OCI-LY7 (cell line): ENCODE results near the gene ITPRID1. TPM values are rescaled to one million over a fixed set of nuclear protein-coding genes. Genes with fewer than 3 reads are reported as not detected.

ENCODE experiments used
- BruUV-seq: library from RNA; stranded (reverse); fragments of 400-500 nt; replicated peaks from 2 replicates; lab custom pipeline; 2021; lab: Mats Ljungman, UMichigan
- CTCF ChIA-PET: fragments of 300-600 bp; sonication (Branson Sonifier 250); formaldehyde crosslinking; loops from one replicate; lab custom pipeline; 2022; ENCODE audit warnings: antibody characterized with exemption; ENCODE audit not compliant: unreplicated experiment; lab: Charles Lee
- POLR2A ChIA-PET: fragments of 300-600 bp; sonication (Branson Sonifier 250); formaldehyde crosslinking; loops from one replicate; lab custom pipeline; 2022; ENCODE audit warnings: antibody characterized with exemption; lab: Charles Lee
- DNase-seq: peaks from one replicate; pipeline ENCODE4 v3.0.0-alpha.2; 2015; ENCODE audit warnings: low spot score
- H2AFZ ChIP-seq: fragments of 200-600 bp; sonication (generic), shearing (Covaris generic); 2 replicates; pipeline ENCODE4 v1.6.1; 2014; ENCODE audit warnings: mild to moderate bottlenecking, antibody characterized with exemption, low read length, moderate library complexity
- H3K27ac ChIP-seq: fragments of 200-600 bp; sonication (generic); 2 replicates; pipeline ENCODE4 v1.5.1; 2014; ENCODE audit warnings: mixed run types, low read depth, mild to moderate bottlenecking, moderate library complexity, low read length, inconsistent platforms; ENCODE audit not compliant: poor library complexity, severe bottlenecking
- H3K36me3 ChIP-seq: fragments of 200-600 bp; sonication (generic); 2 replicates; pipeline ENCODE4 v1.6.1; 2014; ENCODE audit warnings: mild to moderate bottlenecking, antibody characterized with exemption, low read length, moderate library complexity, mixed read lengths; ENCODE audit not compliant: insufficient read depth
- H3K4me1 ChIP-seq: fragments of 200-600 bp; sonication (generic); 2 replicates; pipeline ENCODE4 v1.5.1; 2014; ENCODE audit warnings: mild to moderate bottlenecking, low read length; ENCODE audit not compliant: insufficient read depth, poor library complexity, severe bottlenecking
- H3K4me2 ChIP-seq: fragments of 200-600 bp; sonication (generic); 2 replicates; pipeline ENCODE4 v1.6.1; 2014; ENCODE audit warnings: mild to moderate bottlenecking, low read length
- H3K4me3 ChIP-seq: fragments of 200-600 bp; sonication (generic); 2 replicates; pipeline ENCODE4 v1.5.1; 2014; ENCODE audit warnings: mild to moderate bottlenecking, low read depth, low read length; ENCODE audit not compliant: poor library complexity, severe bottlenecking
- H3K79me2 ChIP-seq: fragments of 200-600 bp; sonication (generic); 2 replicates; pipeline ENCODE4 v1.6.1; 2016; ENCODE audit warnings: low read depth, mild to moderate bottlenecking, low read length, moderate library complexity, mixed read lengths; ENCODE audit not compliant: insufficient read depth
- H3K9me2 ChIP-seq: fragments of 200-600 bp; sonication (generic); 2 replicates; pipeline ENCODE4 v1.6.1; 2016; ENCODE audit warnings: mild to moderate bottlenecking, low read length, mixed read lengths; ENCODE audit not compliant: insufficient read depth
- H3K9me3 ChIP-seq: fragments of 200-600 bp; sonication (generic); 2 replicates; pipeline ENCODE4 v1.6.1; 2014; ENCODE audit warnings: mild to moderate bottlenecking, mixed run types, low read length, mixed read lengths
- H4K20me1 ChIP-seq: fragments of 200-600 bp; sonication (generic); 2 replicates; pipeline ENCODE4 v1.6.1; 2014; ENCODE audit warnings: mild to moderate bottlenecking, antibody characterized with exemption, low read length, moderate library complexity, mixed read lengths; ENCODE audit not compliant: insufficient read depth
- EZH2phosphoT487 ChIP-seq: fragments of 200-600 bp; sonication (generic); IDR thresholded peaks from 2 replicates; pipeline ENCODE4 v1.6.1; 2018; ENCODE audit warnings: low read depth, borderline replicate concordance, mild to moderate bottlenecking, mixed run types, antibody characterized with exemption, low read length, moderate library complexity, mixed read lengths
- intact Hi-C: fragments of 100-400 bp; cut with micrococcal nuclease; formaldehyde crosslinking; loops from one replicate; pipeline ENCODE4 v1.10.0; 2022; ENCODE audit not compliant: unreplicated experiment
- total RNA-seq, 2 experiments: library from RNA; depleted of rRNA in 1 of 2; stranded (reverse); fragments of >200 nt in 1 of 2; shearing (Covaris generic) in 1 of 2; gene quantifications; 2 replicates each; pipeline ENCODE4 v1.2.3, GENCODE V29; 2014 to 2022
- TF ChIP-seq, protein P1 (sequence below): fragments of 200-600 bp; sonication (generic); conservative IDR thresholded peaks from 2 replicates; pipeline ENCODE4 v1.5.1; 2014; ENCODE audit warnings: mild to moderate bottlenecking, antibody characterized with exemption, low read length, moderate library complexity, mixed read lengths

Gene ITPRID1
- total RNA-seq, 2 experiments from 2014 or later, result not detected

DNA sequence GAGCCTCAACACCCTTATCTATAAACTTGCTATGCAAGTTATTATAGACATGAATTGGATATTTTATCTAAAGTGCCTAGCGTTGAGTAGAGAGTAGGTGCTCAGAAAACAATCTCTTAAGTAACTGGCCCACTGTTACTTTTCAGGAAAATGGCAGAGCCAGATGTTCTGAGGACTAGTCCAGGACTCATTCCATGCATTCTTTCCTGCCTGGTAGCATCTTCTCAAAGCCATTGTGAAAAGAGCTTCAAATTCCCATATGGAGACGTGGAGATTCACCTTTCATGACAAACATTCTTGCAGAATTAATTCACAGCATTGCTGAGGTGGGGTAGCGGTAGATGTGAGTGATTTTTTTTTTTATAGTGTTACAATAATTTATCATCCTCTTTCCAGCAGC lies 35.9 kb upstream of the ITPRID1 start:
- Histone ChIP-seq H3K36me3 (no peaks in the 10 kb centered on the region), H3K4me3 (no peak overlapping the region), H3K9me3 (no peaks in the 10 kb centered on the region), H4K20me1 (no peaks in the 10 kb centered on the region), H3K79me2 (no peaks in the 10 kb centered on the region), H3K9me2 (no peaks in the 10 kb centered on the region), H3K4me1 (no peaks in the 10 kb centered on the region), H3K27ac (no peak overlapping the region), H2AFZ (no peak overlapping the region), H3K4me2 (no peak overlapping the region)
- no peak for DNase-seq
- ChIA-PET CTCF (no interaction called here), POLR2A (interaction anchor here (0.6 kb wide), 1 partner anchor 61 kb away, joined by 3 read pairs; no protein-coding TSS in a partner anchor)
- no TSS peak for BruUV-seq
- intact Hi-C loops, result no loop called here
- no peak for TF ChIP-seq EZH2phosphoT487
- TF ChIP-seq, protein P1, sequence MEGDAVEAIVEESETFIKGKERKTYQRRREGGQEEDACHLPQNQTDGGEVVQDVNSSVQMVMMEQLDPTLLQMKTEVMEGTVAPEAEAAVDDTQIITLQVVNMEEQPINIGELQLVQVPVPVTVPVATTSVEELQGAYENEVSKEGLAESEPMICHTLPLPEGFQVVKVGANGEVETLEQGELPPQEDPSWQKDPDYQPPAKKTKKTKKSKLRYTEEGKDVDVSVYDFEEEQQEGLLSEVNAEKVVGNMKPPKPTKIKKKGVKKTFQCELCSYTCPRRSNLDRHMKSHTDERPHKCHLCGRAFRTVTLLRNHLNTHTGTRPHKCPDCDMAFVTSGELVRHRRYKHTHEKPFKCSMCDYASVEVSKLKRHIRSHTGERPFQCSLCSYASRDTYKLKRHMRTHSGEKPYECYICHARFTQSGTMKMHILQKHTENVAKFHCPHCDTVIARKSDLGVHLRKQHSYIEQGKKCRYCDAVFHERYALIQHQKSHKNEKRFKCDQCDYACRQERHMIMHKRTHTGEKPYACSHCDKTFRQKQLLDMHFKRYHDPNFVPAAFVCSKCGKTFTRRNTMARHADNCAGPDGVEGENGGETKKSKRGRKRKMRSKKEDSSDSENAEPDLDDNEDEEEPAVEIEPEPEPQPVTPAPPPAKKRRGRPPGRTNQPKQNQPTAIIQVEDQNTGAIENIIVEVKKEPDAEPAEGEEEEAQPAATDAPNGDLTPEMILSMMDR, result no peak

DNA sequence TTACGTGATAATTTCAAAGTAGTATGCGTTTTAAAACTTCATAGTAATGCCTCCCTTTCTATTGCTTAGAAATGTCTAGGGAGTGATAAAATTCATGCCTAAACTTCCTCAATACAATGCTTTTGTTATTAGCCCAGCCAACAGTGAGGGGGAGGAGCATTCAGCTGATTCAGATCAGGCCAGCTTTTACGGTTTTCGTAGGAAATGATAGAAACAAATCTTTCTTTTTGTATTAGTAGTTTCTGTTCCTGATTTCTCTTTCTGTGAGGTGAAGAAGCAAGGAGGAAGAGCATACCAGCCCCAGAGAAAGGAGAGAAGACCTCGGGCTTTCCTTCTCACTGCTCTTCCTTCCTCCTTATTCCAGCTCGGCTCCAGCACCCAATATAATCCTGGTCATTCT lies 35.2 kb upstream of the ITPRID1 start:
- no peaks in the 10 kb centered on the region for H3K79me2 ChIP-seq
- H3K4me2 ChIP-seq, result no peak overlapping the region
- H3K36me3 ChIP-seq, result no peaks in the 10 kb centered on the region
- no peak overlapping the region for H3K4me3 ChIP-seq
- H3K27ac ChIP-seq, result no peak overlapping the region
- ChIA-PET CTCF (no interaction called here), POLR2A (interaction anchor here (0.6 kb wide), 2 partner anchors 60 to 668 kb away, joined by 3 to 9 read pairs; no protein-coding TSS in a partner anchor)
- TF ChIP-seq EZH2phosphoT487, result no peak
- TF ChIP-seq, protein P1, result no peak
- DNase-seq, result peak; percentile 20
- no peak overlapping the region for H2AFZ ChIP-seq
- BruUV-seq, result no TSS peak
- H4K20me1 ChIP-seq, result no peaks in the 10 kb centered on the region
- no peaks in the 10 kb centered on the region for H3K9me3 ChIP-seq
- no peaks in the 10 kb centered on the region for H3K9me2 ChIP-seq
- H3K4me1 ChIP-seq, result no peaks in the 10 kb centered on the region
- intact Hi-C loops, result no loop called here

DNA sequence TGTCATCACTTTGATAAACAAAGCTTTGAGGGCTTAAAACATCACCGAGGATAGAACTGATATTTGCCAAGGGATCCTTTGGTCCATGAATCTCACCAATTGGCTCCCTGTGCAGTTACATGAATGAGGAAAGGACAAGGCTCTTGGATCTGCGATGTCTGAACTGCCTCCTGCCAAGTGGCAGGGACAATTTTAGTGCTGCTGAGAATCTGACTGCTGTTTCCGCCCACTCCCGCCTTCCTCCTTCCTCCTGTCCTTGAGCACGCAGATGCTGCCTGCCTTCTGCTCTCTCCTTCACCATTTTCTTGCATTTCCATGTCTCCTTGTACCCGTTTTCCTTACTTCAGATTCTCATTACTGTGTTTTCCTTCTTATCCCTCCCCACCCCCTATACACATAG lies 26.8 kb upstream of the ITPRID1 start:
- no peak for DNase-seq
- Histone ChIP-seq H3K4me2 (no peak overlapping the region), H3K9me3 (no peaks in the 10 kb centered on the region), H3K4me3 (no peak overlapping the region), H3K27ac (no peak overlapping the region), H3K36me3 (no peaks in the 10 kb centered on the region), H3K79me2 (no peaks in the 10 kb centered on the region), H4K20me1 (no peaks in the 10 kb centered on the region), H3K9me2 (no peaks in the 10 kb centered on the region), H2AFZ (no peak overlapping the region), H3K4me1 (no peaks in the 10 kb centered on the region)
- intact Hi-C loops, result loop anchor here (5.0 kb wide), 1 partner anchor 355 kb away; no protein-coding TSS in a partner anchor
- CTCF ChIA-PET, result no interaction called here
- BruUV-seq, result no TSS peak
- POLR2A ChIA-PET, result no interaction called here
- TF ChIP-seq EZH2phosphoT487, result no peak
- TF ChIP-seq, protein P1, result no peak
